Stimulated activated CD4-positive, alpha-beta T cell treated with anti-CD3 and anti-CD28 coated beads, Interleukin-2, amount 100 ng/mL, for 24 hours (primary cell): Measurements from ENCODE around the gene PPARD.

Source experiments
- DNase-seq, 2 donors: peaks; one replicate each; pipeline ENCODE4 v3.0.0-alpha.2; 2020

PPARD gene

GRCh38 chr6:35358086-35358485 lies 15.7 kb downstream of the PPARD start:
- no peak for DNase-seq

- no peak for DNase-seq
Observed at GRCh38 chr6:35359346-35359743, 17.0 kb downstream of the PPARD start.

DNA sequence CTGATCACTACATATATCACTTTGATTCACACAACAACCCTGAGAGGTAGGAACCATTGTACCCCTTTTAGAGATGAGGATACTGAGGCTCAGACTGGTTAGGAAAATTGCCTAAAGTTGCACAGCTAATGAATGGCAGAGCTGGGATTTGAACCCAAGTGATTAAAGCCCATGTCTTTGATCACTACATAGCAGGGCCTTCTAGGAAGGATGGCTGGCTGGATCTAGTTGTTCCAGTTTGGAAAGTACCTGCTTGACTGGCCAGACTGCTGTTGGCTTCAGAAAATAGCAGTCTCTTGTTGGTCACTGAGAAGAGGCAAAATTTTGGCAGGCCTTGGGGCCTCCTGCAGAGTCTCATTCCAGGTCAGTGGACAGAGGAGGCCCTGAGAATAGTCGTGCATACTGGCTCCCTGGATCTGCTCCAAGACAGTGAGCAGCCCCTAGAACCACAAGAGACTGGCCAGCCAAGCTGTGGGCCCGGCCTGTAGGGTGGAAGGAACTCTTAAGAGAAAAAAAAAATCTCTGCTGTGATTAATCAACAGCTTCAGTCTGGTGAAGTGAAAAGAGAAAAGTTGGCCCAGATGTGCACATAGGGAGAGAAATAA lies 17.5 kb downstream of the PPARD start:
- DNase-seq: no peak

DNA sequence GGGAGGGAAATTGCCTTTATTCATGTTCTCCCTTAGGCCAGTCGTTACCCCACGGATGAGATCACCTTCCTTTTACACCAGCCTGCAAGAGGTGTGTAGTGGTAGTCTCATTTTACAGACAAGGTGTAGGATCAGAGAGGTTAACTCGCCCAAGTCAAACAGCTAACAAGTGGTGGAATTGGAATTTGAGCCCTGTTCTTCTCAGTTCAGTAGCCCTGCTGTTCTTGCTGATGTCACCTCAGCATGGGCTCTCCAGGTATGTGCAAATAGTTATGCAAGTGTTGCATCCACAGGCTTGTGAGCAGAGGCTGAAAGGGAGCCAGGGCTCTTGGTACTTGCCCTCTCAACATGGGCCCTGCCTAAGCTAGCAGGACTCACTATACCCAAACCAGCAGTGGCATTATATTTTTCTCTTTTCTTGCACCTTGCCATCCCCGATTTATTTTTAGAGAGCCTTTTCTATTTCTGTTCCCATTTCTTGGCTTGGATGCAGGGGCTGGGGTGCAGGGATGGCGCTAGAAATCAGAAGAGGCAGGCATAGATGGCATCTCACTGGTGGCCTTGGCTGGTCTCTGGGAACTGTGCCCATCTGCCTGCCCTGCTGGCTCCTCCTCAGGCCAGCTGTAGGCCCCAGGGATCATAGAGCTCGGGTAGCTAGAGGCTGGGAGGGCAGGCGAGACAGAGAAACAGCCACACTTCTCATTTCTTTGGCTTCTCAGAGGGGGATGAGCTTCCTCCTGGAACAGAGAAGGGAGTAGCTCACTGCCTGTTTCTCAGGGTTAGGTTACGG lies 18.2 kb downstream of the PPARD start:
- no peak for DNase-seq

GRCh38 chr6:35362200-35362599 lies 19.8 kb downstream of the PPARD start:
- no peak for DNase-seq

GRCh38 chr6:35363293-35363750 lies 21.0 kb downstream of the PPARD start:
- DNase-seq: no peak

DNA sequence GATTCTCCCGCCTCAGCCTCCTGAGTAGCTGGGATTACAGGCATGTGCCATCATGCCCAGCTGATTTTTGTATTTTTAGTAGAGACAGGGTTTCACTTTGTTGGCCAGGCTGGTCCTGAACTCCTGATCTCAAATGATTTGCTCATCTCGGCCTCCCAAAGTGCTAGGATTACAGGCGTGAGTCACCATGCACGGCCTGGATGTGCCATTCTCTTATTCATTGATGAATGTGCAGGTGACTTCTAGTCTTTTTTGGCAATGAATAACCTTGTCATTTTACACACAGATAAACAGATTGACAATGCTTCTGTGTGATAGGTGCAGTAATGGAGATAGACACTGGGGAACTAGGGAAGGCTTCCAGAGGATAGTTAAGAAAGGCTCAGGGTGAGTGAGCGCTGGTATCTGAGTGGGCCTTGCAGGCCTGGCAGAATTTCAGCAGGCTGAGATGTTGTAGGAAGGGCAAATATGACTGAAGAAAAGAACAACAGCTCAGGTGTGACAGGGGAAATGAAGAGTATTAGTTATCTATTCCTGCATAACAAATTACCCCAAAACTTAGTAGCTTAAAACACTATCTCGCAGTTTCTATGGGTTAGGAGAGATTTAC lies 23.3 kb downstream of the PPARD start:
- DNase-seq: no peak

GRCh38 chr6:35366204-35366596 lies 23.8 kb downstream of the PPARD start:
- no peak for DNase-seq

- DNase-seq: no peak
Observed at GRCh38 chr6:35367646-35368037, 25.3 kb downstream of the PPARD start.

DNA sequence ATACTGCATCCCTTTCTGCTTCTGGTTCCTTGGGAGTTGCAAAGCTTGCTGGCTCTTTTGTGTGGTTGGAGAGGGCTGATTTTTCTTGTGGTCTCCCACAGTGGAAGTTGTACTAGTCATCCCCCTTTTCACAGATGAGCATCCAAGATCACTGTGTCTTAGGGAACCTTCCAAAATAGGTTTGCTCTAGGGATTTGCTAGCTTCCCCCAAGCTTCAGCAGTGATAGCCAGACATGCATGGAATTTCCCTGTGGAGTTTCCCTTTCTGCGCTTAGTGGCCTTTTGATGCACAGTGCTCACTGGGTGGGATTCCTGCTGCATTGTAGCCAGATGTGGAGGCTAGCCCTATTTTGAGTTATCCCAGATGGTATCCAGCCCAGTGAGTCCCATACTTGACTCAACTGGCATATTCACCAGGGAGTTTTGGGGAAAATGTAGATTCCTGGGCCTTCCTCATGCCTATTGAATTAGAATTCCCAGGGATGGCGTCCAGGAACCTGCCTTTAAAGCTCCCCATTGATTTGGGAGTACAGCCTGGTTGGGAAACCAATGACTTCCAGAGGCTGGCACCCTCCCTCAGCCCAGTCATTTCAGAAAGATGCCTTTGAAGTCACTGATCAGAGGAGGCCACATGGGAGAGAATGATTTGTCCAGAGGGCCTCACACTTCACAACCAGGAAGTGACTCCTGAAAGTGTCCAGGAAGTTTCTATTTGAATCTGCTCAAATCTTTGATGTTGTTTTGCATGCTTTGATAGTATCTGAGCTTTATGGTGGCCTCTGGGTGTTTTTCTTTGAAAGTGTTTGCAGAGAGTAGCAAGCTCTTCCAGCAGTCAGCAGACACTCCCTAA lies 25.9 kb downstream of the PPARD start:
- no peak for DNase-seq

DNA sequence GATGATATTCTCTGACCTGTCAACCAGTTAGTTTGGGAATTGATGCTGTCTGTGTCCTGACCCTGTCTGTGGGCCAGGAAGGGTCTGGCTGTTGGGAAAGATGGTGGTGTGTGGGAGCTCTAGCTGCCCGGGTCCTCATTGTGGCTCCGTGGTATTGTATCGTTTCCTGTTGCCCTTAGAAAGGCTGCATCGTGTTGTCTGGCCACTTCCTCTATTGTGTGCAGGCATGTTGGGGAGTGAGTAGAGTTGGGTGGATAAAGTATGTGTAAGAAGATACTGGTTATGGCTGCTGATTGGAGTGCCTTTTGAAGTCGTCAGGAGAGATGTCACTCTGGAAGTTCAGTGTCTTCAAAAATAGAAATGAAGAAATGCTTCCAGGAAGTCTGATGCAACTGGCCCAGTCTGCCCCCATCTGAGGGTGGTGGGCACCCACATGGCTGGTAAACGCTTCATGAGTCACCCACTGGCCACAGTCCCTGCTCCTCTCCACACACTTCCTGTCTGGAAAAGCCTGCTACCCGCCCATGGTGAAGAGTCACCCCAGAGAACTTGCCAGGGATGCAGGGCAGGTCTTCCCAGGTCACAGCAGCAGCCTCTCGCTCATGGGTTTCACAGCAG lies 27.9 kb downstream of the PPARD start:
- DNase-seq: peak; percentile 32 to 50

DNA sequence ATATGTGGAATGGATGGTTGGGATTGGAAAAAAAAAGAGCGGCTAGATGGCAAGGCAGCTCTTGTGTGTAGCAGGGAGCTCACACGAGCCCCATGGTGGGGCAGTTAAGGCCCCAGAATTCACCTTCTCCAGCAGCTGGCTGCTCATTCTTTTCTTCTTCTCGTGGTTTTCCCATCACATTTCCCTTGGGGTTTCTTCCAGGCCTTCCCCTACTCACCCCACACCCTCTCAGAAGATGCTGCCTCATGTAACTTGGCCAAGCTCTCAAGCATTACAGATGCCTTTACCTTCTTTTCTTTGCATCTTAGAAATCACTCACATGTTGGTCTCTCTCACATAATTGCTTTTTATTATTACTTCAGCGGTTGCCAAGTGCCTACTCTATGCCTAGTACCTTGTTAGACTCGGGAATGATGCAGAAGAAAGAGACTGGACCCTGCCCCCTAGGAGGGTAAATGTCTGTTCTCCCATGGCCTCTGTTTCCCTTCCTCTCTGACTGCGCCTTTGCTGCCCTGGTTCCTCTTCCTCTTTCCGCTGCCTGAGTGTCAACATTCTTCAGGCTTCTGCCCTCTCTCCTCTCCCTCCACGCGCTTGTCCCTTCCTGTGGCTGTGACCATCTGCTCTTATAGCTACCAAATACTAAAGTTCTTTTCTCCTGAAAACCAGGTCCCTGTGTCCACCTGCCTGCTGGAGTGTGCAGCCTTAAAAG lies 28.6 kb downstream of the PPARD start:
- DNase-seq: no peak

DNA sequence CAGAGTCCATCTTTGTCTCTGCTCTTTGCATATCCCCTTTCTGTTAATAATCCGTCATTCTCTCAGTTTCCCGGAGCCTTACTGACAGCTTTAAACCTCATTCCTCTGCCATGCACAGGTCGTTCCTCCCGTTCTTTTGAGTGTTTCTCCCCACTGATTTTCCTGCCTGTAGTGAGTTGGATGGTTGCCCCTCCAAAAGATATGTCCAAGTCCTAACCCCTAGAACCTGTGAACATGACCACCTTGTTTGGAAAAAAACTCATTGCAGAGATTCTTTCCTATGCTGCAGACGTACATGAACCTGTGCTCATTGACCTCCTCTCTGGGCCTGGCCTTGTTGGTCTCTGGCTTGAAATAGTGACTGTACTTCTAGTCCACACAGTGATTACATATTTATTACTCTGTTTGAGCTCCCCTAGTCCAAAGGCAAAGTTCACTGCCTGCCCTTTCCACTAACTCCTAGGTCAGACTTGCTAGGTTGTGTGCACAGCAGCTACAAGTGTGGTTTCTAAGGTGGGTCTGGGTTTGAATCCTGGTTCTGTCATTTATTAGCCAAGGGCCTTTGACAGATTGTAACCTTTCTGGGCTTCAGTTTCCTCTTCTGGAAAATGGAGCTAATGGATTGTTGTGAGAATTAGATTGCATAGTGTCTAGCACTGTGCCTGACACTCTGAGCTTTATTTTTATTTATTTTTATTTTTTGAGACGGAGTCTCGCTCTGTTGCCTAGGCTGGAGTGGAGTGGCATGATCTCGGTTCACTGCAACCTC lies 29.3 kb downstream of the PPARD start:
- no peak for DNase-seq

DNA sequence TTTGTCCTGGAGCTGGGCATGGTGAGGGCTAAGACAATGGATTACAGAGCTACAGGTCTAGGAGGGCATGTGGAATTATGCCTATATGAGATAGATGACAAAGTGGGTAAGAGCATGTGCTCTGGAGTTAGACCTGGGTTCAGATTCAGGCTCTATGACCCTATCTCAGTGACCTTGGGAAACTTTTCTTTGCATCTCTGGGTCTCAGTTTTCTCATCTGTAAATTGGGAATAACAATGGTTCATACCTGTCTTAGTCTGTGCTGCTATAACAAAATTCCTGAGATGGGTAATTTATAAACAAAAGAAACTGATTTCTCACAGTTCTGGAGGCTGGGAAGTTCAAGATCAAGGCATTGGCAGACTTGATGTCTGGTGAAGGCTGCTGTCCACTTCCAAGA lies 30.3 kb downstream of the PPARD start:
- no peak for DNase-seq

- no peak for DNase-seq
Observed at GRCh38 chr6:35376281-35376680, 33.9 kb downstream of the PPARD start.

DNA sequence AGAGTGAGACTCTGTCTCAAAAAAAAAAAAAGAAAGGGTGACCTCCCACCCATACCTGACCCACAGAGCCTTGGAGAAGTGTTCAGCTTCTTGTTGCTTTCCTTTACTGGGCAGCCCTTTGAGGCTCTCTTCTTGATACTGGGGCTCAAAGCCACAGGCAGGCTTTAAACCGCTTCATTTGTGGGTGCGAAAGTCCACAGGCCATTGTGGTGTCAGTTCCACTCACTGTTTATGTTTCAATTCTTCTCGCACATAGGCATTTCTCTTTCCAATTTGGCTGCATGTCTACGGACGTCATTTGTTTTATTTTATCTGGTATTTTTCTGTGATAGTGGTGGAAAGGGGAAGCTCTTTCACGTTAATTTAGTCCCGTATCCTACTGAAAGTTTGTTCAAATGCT lies 34.6 kb downstream of the PPARD start:
- no peak for DNase-seq

- DNase-seq: no peak
Observed at GRCh38 chr6:35378261-35378660, 35.9 kb downstream of the PPARD start.

- no peak for DNase-seq
Observed at GRCh38 chr6:35381132-35381531, 38.8 kb downstream of the PPARD start.

DNA sequence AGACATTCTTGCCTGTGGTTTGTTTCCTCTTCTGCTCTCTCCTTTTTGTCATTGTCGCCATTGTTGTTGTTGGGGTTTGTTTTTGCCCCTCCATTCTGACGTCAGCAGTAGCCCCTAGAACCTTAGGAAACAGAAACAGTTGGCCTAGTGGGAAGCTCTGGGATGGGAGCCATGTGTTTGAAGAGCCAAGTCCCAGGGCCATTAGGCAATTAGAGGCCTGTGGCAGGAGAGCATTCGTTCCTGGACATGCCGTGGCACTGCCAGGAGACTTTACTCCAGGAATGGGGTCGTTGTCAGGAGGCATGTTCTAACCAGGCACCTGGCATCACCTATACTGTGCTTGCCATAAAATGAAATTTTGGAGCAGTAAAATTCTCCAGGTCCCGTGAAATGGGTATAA lies 39.7 kb downstream of the PPARD start:
- DNase-seq: no peak

DNA sequence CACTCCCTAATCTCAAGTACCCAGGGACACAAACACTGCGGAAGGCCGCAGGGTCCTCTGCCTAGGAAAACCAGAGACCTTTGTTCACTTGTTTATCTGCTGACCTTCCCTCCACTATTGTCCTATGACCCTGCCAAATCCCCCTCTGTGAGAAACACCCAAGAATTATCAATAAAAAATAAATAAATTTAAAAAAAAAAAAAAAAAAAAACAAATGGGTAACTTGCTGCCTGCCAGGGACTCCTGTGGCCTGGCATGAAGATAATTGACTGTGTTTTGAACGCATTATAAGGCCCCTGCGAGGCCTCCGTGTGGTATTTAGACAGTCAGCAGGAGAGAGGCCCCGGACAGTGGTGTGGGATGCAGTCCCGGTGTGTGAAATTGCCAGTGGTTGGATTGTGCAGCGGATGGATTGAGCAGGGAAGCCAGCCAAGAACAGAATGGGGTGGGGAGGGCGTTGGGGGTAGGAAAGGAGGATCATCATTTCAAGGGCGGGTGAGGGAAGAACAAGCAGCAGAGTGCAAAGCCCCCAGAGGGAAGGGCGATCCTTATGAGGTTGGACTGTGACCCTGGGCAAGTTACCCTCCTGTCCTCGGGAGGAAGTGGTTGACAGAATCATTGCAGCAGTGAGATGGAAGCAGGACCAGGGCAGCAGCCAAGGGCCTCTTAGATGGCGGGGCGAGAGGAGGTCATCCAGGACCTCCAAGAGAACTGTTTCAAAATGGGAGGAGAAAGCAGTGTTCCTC lies 43.3 kb downstream of the PPARD start:
- no peak for DNase-seq

- DNase-seq: no peak
Observed at GRCh38 chr6:35386989-35387388, 44.6 kb downstream of the PPARD start.
